C1 segment of cervical spinal cord (tissue), 14 donors: ENCODE measurements around the gene CACNG8.

ENCODE experiments used
- DNase-seq, 14 donors: peaks; one replicate each; lab custom pipeline; 2025; lab: John Stamatoyannopoulos, UW

The CACNG8 gene

GRCh38 chr19:53961523-53962356 lies 997 bp upstream of the CACNG8 start:
- DNase-seq = no peak

DNA sequence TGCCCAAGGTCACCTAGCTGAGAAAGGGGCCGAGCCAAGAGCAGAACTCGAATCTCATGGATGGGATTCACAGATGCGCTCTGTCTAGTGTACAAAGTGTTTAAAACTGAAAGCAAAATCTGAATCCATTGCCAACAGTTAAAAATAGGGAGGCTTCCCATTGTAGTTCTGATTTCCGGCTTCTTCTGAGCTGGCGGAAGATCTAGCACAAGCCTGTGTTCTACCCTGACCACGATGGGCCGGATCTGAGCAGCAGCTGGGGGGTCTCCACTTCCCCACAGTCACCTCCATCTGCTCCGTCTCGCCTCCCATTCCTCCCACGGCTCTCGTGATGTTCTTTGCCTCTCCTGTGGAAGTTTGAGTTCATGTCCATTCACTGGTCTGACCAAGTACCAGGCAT lies 2.4 kb downstream of the CACNG8 start:
- no peak for DNase-seq

DNA sequence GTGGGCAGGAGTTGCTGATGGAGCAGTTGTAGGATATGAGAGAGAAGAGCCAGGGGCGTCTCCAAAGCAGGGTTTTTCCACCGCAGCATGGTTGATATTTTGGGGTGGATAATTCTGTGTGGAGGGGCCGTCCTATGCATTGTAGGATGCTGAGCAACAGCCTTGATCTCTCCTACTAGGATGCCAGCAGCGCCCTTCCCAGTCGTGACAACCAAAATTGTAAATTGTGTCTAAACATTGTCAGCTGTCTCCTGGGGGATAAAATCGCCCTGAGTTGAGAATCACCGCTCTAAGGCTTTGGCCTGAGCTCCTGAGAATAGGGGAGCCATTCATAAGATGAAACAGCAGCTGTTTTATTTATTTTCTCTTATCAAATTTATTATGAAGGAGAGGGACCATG lies 4.2 kb downstream of the CACNG8 start:
- DNase-seq = no peak

DNA sequence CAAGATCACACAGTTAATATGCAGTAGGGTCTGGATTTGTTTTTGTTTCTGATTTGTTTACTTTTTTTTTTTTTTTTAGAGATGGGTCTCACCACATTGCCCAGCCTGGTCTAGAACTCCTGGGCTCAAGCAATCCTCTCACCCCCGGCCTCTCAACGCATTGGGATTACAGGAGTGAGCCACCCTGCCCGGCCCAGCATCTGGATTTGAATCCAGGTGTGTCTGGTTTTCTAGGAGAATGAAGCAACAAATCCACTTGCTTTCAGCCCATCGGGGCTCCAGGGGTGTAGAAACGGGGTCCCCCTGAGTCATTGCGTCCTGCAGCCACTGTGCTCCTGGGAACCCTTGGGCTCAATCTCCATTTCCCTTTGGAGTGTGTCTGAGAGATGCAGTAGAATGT lies 6.6 kb downstream of the CACNG8 start:
- DNase-seq = no peak

DNA sequence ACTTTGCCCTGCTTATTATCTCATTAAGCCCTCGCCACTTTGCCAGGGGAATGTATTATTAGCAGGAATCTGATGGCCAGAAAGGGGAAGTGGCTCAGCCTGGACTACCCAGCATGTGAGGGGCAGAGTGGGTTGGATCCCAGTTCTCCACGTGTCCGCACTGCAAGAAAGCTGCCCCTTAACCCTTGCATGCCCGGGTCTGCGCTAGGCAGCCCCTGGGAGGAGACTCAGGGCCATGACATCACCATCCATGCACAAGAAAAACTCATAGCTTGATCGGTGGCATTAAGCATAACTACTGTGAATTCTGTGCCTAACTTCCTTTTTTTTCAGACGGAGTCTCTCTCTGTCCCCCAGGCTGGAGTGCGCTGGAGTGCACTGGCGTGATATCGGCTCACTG lies 8.9 kb downstream of the CACNG8 start:
- DNase-seq = peak in 2 of 14 donors; percentile 1 to 5

DNA sequence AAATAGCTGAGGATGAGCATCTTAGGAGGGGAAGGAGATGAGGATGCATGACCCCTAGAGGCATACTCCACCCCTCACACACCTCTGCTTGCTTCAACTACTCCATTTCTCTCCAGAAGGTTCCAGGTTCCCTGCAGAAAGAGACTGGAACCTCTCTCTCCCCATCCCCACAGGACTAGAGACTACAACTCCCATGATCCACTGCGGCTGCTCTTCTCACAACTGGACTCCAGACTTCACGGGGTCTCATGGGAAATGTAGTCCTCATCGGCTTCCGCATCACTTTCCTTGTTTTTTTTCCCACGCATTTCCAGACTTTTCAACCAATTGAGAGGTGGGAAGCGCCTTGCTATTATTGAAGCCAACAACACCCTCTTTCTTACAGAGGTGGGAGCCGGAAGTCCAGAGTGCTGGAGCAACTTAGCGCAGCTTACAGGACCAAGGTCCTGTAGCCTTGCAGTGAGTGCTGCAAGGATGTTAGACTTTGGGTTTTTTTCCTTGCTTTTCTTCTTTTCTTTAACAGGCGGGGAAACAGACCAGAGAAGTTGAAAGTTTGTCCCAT lies 14.8 kb downstream of the CACNG8 start:
- peak in 12 of 14 donors; percentile 6 to 66 (median 49) for DNase-seq

DNA sequence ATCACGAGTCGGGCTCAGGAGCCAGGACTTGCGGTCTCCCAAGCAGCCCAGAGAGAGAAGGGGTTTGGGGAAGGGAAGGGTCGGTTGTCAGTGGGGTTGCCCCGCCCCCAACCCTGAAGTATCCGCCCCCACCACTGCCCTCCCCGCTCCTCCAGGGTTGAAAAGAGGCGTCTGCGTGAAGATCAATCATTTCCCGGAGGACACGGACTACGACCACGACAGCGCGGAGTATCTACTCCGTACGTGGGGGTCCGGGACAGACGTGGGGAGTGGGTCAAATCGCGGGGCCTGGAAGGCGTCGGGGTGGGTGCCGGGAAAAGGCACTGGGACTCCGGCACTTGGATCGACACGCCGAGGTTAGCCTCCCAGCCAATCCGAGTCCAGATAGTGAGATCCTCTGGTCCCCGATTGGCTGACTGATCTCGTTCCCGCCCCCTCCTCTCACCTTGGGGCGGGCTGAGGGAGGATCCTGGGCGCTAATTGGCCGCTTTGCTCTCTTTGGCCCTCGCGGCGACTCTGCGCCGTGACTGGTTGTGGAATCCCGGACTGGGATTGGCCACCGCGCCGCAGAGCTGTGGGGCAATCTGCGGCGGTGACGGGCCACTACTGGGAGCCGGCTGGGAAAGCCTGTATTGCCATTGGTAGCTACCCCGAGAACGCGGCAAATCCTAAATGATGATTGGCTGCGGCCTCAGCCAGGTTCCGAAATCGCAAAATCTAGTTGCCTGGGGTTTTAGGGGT lies 15.4 kb downstream of the CACNG8 start:
- DNase-seq = peak in 12 of 14 donors; percentile 11 to 74 (median 28)

DNA sequence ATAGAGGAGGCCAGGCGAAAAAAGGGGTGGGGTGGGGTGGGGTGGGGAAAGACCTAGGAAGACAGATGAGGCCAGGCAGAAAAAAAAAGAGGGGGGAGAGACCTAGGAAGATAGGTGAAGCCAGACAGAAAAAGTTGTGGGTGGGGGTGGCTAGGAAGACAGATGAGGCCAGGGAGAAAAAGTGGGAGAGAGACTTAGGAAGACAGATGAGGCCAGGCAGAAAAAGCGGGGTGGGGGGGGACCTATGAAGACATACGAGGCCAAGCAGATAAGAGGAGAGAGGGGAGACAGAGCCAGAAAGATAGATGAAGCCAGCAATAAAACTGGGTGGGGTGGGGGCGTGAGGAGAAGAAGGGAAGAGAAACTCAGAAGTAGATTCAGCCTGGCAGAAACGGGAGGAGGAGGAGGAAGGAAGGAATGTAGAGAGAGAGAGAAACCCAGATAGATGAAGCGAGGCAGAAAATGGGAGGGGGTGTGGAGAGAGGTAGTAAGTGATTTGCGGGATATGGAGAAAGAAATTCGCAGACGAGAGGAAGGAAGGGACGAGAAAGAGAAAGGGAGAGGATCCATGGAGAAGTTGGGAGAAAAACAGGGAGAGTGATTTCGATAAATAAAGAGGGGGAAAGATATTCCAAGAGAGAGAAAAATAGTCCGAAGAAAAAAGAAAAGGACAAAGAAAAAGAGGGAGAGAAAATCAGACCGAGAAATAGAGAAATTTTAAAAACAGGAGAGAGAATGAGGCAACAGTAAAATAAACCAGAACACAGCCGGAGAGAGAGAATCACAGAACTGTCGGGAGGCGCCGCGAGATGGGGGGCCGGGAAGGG lies 16.5 kb downstream of the CACNG8 start:
- DNase-seq = no peak

DNA sequence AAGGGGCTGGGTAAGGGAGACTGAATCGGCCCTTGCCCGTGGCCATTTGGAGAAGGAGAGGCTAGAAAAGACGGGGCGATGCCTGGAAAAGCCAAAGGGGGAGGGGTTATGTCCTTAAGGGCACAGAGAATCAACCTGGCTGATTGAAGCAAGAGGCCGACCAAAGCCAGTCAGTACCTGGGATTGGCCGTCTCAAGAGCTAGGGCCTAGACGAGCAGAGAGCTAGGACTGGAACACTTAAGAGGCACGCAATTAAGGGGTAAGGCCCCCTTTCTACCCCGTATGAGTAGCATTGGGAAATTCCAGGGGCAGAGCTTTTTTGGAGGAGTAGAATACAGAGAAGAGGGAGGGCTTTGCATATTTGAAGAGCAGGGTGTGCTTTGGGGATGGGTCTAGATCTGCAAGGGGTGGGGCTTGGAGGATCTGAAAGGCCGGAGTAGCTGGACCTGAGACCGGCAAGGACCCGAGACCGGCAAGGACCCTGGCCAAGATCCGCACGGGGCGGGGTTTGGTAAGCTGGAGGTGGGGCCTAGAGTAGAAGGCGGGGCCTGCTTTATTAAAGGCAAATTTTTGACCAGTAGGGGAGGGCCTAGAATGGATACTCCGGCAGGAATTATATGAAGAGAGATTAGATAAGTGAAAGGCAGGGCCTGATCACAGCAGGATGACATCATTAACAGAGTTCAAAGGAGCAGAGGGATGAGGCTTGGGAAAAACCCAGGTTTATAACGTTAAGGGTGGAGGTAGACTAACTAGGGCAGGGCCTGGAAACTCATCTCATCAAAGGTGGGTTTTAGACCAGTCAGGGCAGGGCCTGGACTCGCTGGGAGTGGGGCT lies 18.0 kb downstream of the CACNG8 start:
- no peak for DNase-seq

- no peak for DNase-seq
Measured at GRCh38 chr19:53981376-53981951, 18.7 kb downstream of the CACNG8 start.

- no peak for DNase-seq
Measured at GRCh38 chr19:53982001-53982451, 19.3 kb downstream of the CACNG8 start.

DNA sequence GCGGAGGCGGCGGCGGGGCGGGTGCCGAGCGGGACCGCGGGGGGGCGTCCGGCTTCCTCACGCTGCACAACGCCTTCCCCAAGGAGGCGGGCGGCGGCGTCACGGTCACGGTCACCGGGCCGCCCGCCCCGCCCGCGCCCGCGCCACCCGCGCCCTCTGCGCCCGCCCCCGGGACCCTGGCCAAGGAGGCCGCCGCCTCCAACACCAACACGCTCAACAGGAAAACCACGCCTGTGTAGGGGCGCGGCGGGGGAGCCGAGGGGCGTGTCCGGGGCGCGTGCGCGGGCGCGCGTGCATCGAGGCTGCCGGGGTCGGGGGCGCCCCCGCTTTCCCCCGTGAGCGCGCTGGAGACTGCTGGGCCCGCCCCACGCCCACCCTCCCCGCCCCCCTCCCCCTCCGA lies 19.9 kb downstream of the CACNG8 start:
- DNase-seq = no peak

DNA sequence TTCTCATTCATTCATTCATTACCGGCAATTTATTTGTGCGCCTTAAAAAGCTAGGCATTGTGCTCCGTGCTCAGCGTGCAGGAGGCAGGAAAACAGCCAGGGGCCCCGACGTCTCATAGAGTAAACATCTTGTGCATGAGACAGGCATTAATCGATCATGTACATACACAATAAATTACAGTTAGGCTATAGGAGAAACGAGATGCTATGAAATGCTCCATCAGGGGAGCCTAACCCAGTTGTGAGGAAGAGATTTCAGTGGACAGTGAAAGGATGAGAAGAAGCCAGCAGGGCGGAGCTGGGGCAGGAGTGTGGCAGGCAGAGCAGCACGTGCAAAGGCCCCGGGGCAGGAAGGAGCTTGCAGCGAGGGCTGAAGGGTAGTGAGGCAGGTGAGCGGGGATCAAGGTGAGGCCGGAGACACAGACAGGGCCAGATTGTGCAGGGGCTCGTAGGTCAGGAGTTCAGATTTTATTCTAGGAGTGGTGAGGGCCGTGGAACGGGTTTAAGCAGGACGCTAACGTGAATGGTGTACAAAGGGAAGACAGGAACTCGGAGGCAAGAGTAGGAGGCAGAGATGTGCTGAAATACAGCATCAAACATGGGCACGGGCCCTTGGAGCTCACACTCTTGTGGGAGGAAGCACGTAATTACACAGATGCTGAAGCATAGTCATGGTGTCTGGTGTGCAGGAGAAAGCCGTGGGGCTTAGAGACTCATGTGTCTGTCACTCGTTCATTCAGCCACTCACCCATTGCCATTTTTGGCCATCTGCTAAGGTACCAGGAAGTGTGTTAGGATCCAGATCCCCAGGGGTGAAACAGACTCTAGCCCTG lies 20.9 kb downstream of the CACNG8 start:
- DNase-seq = no peak

- no peak for DNase-seq
Measured at GRCh38 chr19:53985863-53986262, 23.1 kb downstream of the CACNG8 start.

DNA sequence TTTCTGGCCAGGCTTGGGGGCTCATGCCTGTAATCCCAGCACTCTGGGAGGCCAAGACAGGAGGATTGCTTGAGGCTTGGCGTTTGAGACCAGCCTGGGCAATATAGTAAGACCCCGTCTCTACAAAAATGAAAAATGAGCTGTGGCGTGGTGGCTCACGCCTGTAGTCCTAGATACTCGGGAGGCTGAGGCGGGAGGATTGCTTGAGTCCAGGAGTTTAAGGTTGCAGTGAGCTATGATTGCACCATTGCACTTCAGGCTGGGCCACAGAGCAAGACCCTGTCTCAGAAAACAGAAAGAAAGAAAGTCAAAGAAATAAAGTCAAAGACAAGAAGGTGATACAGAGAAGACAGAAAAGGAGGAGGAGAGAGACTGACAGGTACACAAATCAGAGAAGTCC lies 26.2 kb downstream of the CACNG8 start:
- no peak for DNase-seq

DNA sequence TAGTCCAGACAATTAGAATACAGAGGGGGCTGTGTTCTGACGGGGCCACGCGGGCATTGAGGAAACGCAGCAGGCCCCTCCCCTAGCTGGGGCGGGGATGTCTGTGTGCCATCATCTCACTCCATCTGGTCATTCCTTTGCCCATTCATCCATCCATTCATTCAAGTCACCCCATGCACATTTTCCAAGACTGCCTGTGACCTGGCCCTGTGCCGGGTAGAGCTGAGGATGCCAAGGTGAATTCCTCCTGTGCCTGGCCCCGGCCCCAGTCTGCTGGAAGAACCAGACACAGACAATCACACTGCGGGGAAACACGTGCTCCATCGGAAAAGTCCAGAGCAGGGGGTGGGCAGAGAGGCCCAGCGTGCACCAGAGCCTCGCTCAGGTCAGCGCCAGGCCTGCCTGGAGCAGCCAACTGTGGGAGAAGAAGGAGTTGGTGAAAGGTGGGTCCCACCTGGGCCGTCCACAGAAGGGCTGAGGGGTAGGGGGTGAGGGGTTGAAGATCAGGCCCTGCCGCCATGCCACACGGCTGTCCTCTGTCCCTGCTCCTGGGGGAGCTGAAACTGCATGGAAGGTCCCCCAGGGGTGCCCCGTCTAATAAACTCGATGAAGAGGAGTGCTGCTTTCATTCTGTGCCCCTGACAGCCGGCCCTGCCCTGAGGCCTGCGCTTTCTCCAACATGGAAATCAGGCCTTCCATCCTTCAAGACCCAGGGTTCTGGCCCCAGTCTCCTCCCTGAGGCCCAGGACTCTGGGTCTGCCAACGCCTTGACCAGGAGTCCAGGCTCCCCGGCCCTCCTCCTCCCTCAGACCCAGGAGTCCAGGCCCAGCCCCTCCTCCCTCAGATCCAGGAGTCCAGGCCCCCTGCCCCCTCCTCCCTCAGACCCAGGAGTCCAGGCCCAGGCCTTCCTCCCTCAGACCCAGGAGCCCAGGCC lies 27.1 kb downstream of the CACNG8 start:
- DNase-seq = peak in 3 of 14 donors; percentile 2 to 17 (median 11)

DNA sequence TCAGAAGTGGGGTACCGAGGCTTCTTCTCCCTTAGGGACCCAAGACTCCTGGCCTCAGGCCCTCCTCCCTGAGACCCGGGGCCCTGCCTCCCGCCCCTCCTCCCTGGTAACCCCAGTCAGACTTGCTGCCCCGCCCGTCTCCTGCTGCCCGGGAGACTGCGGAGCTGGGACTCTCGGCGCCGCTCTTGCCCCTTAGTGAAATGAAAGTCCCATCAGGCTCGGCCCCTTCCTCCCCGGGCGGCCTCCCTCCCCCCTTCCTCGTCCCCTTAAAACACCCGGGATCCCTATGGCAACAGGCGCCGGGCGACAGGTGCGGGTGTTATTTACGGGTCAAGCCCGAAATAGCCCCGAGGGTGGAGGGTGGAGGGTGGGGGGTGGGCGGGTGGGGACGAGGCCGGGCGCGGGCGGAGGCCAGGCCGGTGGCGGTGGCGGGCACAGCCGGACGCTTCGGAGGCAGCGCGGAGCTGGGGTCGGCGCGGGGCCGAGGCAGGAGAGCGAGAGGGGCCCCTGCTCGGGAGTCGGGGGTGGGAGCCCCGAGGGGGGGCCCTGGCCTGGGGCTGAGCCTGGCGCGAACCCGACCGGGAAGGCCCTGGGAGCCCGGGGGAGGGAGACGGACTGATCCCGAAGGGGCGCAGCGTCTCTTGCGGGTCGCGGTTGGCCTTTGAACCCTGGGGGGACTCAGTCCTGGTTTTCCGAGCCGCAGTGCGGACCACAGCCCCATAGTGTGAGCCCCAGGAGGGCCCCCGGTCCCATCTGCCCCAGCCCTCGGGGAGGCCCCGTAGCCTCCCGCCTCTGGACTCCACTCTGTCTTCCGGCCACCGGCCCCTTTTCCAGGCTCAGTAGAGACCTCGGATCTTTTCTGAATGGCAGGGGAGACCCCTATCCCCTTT lies 28.7 kb downstream of the CACNG8 start, which contains the start of gene CACNG6:
TSS of gene CACNG6 (plus strand) at position 414 of the 890 bp plus-strand sequence. CDS start 1,241 bp downstream, outside the sequence.
- DNase-seq = peak in 1 of 14 donors; percentile 7
